NT2/D1 (cell line): ENCODE results near the gene FRMPD1.

Experiments
- SUZ12 ChIP-seq: IDR thresholded peaks from 2 replicates; pipeline ENCODE4 v1.6.1; 2011; ENCODE audit not compliant: insufficient read length, insufficient read depth; ENCODE audit errors: extremely low read depth
- ZNF274 ChIP-seq: IDR thresholded peaks from 2 replicates; pipeline ENCODE4 v1.6.1; 2011; ENCODE audit warnings: mild to moderate bottlenecking, low read depth, low read length

DNA sequence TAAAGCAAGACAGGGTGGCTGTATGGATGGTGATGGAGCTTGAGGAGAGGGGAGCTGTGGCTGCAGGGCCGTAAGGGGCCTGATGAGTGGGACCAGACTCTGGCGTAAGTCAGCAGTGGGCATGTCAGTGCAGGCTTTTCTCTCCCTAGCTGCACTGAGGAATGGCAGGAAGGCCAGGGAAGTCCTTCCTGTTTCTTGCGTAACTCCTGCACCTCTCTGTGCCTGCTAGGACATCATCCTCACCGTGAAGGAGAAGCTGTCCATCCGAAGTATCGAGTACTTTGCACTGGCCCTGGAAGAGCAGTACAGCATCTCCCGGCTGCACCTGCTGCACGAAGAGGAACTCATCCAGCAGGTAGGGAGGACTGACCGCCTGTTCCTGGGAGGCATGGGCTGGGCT lies 78.7 kb downstream of the FRMPD1 start:
- no peak for TF ChIP-seq ZNF274
- no peak for TF ChIP-seq SUZ12
